Keratinocyte (primary cell): ENCODE results near the gene PRR19. TPM values are rescaled to one million over a fixed set of nuclear protein-coding genes. Genes with fewer than 3 reads are reported as not detected.

ENCODE experiments used
- DNase-seq: peaks from one replicate; pipeline ENCODE4 v3.0.0-alpha.2; 2011; ENCODE audit warnings: low read depth, missing footprints, low spot score
- FAIRE-seq: peaks from 2 replicates; lab custom pipeline; 2011; peaks lifted over from hg19 to GRCh38; lab: Jason Lieb, UNC
- H2AFZ ChIP-seq: 2 replicates; pipeline ENCODE4 v1.6.0; 2012; ENCODE audit warnings: low read length, control low read depth, inconsistent platforms; ENCODE audit not compliant: control insufficient read depth
- H3K27ac ChIP-seq: 2 replicates; pipeline ENCODE4 v1.5.1; 2011; ENCODE audit warnings: low read length; ENCODE audit not compliant: control insufficient read depth, insufficient read depth
- H3K27me3 ChIP-seq: 3 replicates; pipeline ENCODE4 v1.6.0; 2011; ENCODE audit warnings: low read length; ENCODE audit not compliant: control insufficient read depth, insufficient read depth; ENCODE audit errors: extremely low read depth
- H3K36me3 ChIP-seq, 2 experiments: 2 replicates in 1 of 2; 3 replicates in 1 of 2; pipeline ENCODE4 v1.5.1; 2011; ENCODE audit warnings: low read length in 2 of 2, mild to moderate bottlenecking in 1 of 2; ENCODE audit not compliant: control insufficient read depth in 2 of 2, insufficient read depth in 2 of 2; ENCODE audit errors: extremely low read depth in 1 of 2
- H3K4me1 ChIP-seq: 3 replicates; pipeline ENCODE4 v1.5.1; 2011; ENCODE audit warnings: low read length; ENCODE audit not compliant: control insufficient read depth, insufficient read depth; ENCODE audit errors: extremely low read depth
- H3K4me2 ChIP-seq: 3 replicates; pipeline ENCODE4 v1.6.0; 2011; ENCODE audit warnings: low read depth, low read length; ENCODE audit not compliant: control insufficient read depth, insufficient read depth; ENCODE audit errors: extremely low read depth
- H3K4me3 ChIP-seq, 3 experiments: fragments of 200-600 bp in 1 of 3; sonication (generic) in 1 of 3; 2 replicates in 2 of 3; 3 replicates in 1 of 3; pipeline ENCODE4 v1.5.1; 2011 to 2016; ENCODE audit warnings: low read length in 3 of 3, mild to moderate bottlenecking in 3 of 3, control low read depth in 2 of 3, inconsistent platforms in 1 of 3, low read depth in 1 of 3, mixed read lengths in 1 of 3, mixed run types in 1 of 3, moderate library complexity in 1 of 3; ENCODE audit not compliant: control insufficient read depth in 2 of 3, insufficient read depth in 2 of 3; ENCODE audit errors: extremely low read depth in 1 of 3
- H3K79me2 ChIP-seq: 2 replicates; pipeline ENCODE4 v1.6.0; 2012; ENCODE audit warnings: low read length; ENCODE audit not compliant: control insufficient read depth, insufficient read depth
- H3K9ac ChIP-seq: 3 replicates; pipeline ENCODE4 v1.6.0; 2011; ENCODE audit warnings: low read length; ENCODE audit not compliant: control insufficient read depth, insufficient read depth; ENCODE audit errors: extremely low read depth
- H3K9me1 ChIP-seq: 3 replicates; pipeline ENCODE4 v1.6.0; 2011; ENCODE audit warnings: low read length; ENCODE audit not compliant: control insufficient read depth, insufficient read depth; ENCODE audit errors: extremely low read depth
- H3K9me3 ChIP-seq: 2 replicates; pipeline ENCODE4 v1.5.1; 2012; ENCODE audit warnings: low read depth, low read length; ENCODE audit not compliant: control insufficient read depth
- H4K20me1 ChIP-seq: 3 replicates; pipeline ENCODE4 v1.6.0; 2011; ENCODE audit warnings: low read length; ENCODE audit not compliant: control insufficient read depth, insufficient read depth; ENCODE audit errors: extremely low read depth
- CTCF ChIP-seq, 3 experiments: IDR thresholded peaks in 1 of 3; conservative IDR thresholded peaks in 1 of 3; optimal IDR thresholded peaks in 1 of 3; 2 replicates in 2 of 3; 3 replicates in 1 of 3; pipeline versions ENCODE3 to v1.5.1; 2011; ENCODE audit warnings: low read length in 3 of 3, mild to moderate bottlenecking in 3 of 3, moderate library complexity in 2 of 3, control low read depth in 1 of 3, inconsistent platforms in 1 of 3; ENCODE audit not compliant: insufficient read depth in 2 of 3; ENCODE audit errors: extremely low read depth in 1 of 3
- EZH2 ChIP-seq: IDR thresholded peaks from one replicate; pipeline ENCODE4 v1.6.1; 2012; ENCODE audit warnings: inconsistent platforms, mild to moderate bottlenecking, low read length, moderate library complexity
- dilution Hi-C: fragments of 300-500 bp; cut with MboI; formaldehyde crosslinking; loops from one replicate; pipeline ENCODE4 v1.7.0; 2020; ENCODE audit warnings: low sequenced_read_pairs; ENCODE audit not compliant: extremely low pct_ligation_motif_present
- polyA plus RNA-seq, 5 experiments: library from polyadenylated mRNA; depleted of rRNA in 3 of 5; stranded (reverse) in 3 of 5; stranded (forward) in 1 of 5; unstranded in 1 of 5; fragments of >200 nt; gene quantifications; 1 replicate in 1 of 5; 2 replicates in 3 of 5; 3 replicates in 1 of 5; pipeline versions ENCODE4 v1.2.1 to v1.2.3, GENCODE V29; 2011 to 2012; ENCODE audit warnings: missing spikeins in 2 of 5, low read depth in 1 of 5, low replicate concordance in 1 of 5

PRR19 gene
- polyA plus RNA-seq, 1 donor (not counting 4 experiments of a cell fraction or from before 2014, with no cell fraction given), result 0.25 TPM

DNA sequence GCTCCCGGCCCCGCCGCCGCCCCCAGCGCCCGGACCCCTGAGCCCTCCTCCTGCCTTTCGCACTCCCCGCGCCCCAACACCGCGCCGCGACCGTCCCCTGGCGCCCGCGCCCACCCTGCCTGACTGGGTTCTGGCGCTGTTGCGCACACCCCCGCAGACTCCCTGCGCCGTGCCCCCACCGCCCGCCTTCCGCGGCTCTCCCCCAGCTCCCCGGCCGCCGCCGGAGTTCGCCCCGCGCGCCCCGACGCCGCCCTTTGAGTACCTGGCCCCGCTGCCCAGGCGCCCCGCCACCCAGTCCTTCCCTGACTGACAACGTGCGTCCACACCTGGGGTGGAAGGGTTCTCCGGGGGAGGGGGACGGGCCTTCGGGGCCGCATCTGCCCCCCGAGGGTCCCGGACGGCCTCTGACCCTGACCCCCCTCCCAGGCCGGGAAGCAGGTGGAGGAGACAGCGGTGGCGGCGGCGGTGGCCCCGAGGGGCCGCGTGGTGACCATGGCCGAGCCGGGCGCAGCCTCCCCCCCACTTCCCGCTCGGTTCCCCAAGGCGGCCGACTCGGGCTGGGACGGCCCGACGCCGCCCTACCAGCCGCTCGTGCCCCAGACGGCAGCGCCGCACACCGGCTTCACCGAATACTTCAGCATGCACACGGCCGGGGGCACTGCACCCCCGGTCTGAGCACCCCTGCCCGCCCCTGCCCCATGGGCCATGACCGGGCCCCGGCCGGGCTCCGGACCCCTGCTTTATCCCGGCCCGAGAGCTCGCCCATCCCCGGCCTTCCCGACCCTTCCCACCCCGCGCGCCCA lies 22.1 kb downstream of the PRR19 start:
- DNase-seq, result no peak
- Histone ChIP-seq H3K9me3 (no peaks in the 10 kb centered on the region), H3K79me2 (peaks cover 17% of the 10 kb centered on the region), H3K9me1 (no peaks in the 10 kb centered on the region), H3K36me3 (no peaks in the 10 kb centered on the region), H3K9ac (no peak overlapping the region), H3K4me1 (peaks cover 14% of the 10 kb centered on the region), H3K27ac (no peak overlapping the region), H3K4me3 (no peak overlapping the region), H3K4me2 (peak overlapping the region; percentile 16), H2AFZ (no peak overlapping the region), H4K20me1 (no peaks in the 10 kb centered on the region), H3K27me3 (peaks cover 22% of the 10 kb centered on the region)
- dilution Hi-C loops, result no loop called here
- FAIRE-seq, result no peak
- peak; percentile 51 for TF ChIP-seq EZH2
- TF ChIP-seq CTCF (optimal IDR thresholded peaks at IDR 0.05 in 1 of 3, IDR thresholded peaks at IDR 0.05 in 1 of 3, conservative IDR thresholded peaks at IDR 0.05 in 1 of 3; ENCODE audit: extremely low read depth in 1 of 3, insufficient read depth in 2 of 3, low read length in 3 of 3), result peak in 2 of 3 experiments; percentile 34 to 43

DNA sequence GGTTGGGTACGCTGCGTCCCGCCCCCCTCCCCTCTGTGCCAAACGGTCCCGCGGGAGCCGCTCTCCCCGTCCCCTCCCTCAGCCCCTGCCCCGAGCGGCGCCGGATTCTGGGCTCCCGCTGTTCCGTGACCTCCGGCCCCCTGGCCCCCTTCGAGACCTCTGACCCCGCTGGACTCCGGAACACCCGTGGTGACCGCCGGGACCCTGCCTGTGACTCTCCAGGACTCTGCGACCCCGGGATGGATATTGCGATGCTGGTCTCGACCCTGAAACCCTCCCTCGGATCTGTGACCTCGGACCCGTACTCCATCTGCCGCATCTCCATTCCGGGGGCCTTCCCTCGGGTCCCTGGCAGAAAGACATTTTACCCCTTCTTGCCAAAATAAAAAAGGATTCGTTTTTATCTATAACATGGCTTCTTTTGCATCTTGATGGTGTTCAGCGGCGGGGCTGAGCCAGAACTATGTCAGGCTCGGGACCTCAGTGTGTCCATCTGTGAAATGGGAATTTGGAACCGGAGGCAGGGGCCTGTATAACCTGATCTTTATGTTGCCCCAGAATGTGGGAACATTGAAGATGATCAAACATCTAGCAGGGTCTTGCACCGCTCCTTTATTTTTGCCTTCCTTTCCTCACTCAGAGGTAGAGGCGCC lies 22.8 kb downstream of the PRR19 start:
- peak overlapping the region; percentile 65 for H3K4me2 ChIP-seq

More for the DNA sequence above, 22.8 kb downstream of the PRR19 start:
- Histone ChIP-seq H3K4me3 (peak overlapping the region; percentile 3 to 44 (median 4)), H3K4me1 (peaks cover 14% of the 10 kb centered on the region), H3K27ac (no peak overlapping the region), H2AFZ (peak overlapping the region; percentile 59), H3K9ac (no peak overlapping the region), H4K20me1 (no peaks in the 10 kb centered on the region), H3K27me3 (peaks cover 22% of the 10 kb centered on the region), H3K9me3 (no peaks in the 10 kb centered on the region), H3K79me2 (peaks cover 17% of the 10 kb centered on the region), H3K36me3 (no peaks in the 10 kb centered on the region), H3K9me1 (no peaks in the 10 kb centered on the region)
- TF ChIP-seq CTCF (optimal IDR thresholded peaks at IDR 0.05 in 1 of 3, IDR thresholded peaks at IDR 0.05 in 1 of 3, conservative IDR thresholded peaks at IDR 0.05 in 1 of 3; ENCODE audit: extremely low read depth in 1 of 3, insufficient read depth in 2 of 3, low read length in 3 of 3) (no peak), EZH2 (no peak)
- DNase-seq (no peak), FAIRE-seq (no peak)
- dilution Hi-C loops, result no loop called here
